Vagina (tissue), 2 donors: ENCODE measurements around the gene ZER1. TPM values are rescaled to one million over a fixed set of nuclear protein-coding genes. Genes with fewer than 3 reads are reported as not detected.

ENCODE experiments used
- DNase-seq, 2 donors: peaks; one replicate each; pipeline ENCODE4 v3.0.0-alpha.2; 2017; ENCODE audit errors: extremely low spot score in 2 of 2
- H3K27ac ChIP-seq: fragments of 200-600 bp; sonication (generic); one replicate; pipeline ENCODE4 v1.5.1; 2019
- H3K27me3 ChIP-seq: fragments of 200-600 bp; sonication (generic); one replicate; pipeline ENCODE4 v1.5.1; 2019
- H3K36me3 ChIP-seq, 2 donors: fragments of 200-600 bp; sonication (generic); one replicate each; pipeline ENCODE4 v1.5.1; 2017 to 2019
- H3K4me1 ChIP-seq: fragments of 200-600 bp; sonication (generic); one replicate; pipeline ENCODE4 v1.5.1; 2019
- H3K4me3 ChIP-seq, 2 donors: fragments of 200-600 bp; sonication (generic); 1 replicate in 1 of 2; 2 replicates in 1 of 2; pipeline ENCODE4 v1.5.1; 2016 to 2019
- H3K9me3 ChIP-seq: fragments of 200-600 bp; sonication (generic); one replicate; pipeline ENCODE4 v1.5.1; 2019
- CTCF ChIP-seq, 3 experiments: fragments of 450-650 bp in 2 of 3; fragments of 200-600 bp in 1 of 3; sonication (generic) in 1 of 3; IDR thresholded peaks; one replicate each; pipeline ENCODE4 v1.5.1; 2017 to 2019; ENCODE audit warnings: antibody characterized with exemption in 3 of 3, mild to moderate bottlenecking in 2 of 3, moderate library complexity in 2 of 3
- POLR2A ChIP-seq, 2 donors: fragments of 450-650 bp; IDR thresholded peaks; one replicate each; pipeline ENCODE4 v1.6.1; 2017; ENCODE audit warnings: antibody characterized with exemption in 2 of 2, mild to moderate bottlenecking in 2 of 2, moderate library complexity in 2 of 2
- POLR2AphosphoS5 ChIP-seq, 2 donors: sonication (generic); formaldehyde crosslinking; IDR thresholded peaks; one replicate each; pipeline ENCODE4 v1.9.0; 2017; ENCODE audit warnings: antibody characterized with exemption in 2 of 2, mild to moderate bottlenecking in 2 of 2, low read depth in 1 of 2; ENCODE audit not compliant: insufficient read depth in 1 of 2
- intact Hi-C: fragments of 100-400 bp; cut with DNase I; formaldehyde crosslinking; loops from one replicate; pipeline ENCODE4 v1.15.1; 2023
- total RNA-seq: library from RNA; depleted of rRNA; stranded (reverse); fragments of >200 nt; gene quantifications from one replicate; pipeline ENCODE4 v1.2.3, GENCODE V29; 2016

ZER1 gene
- total RNA-seq, 1 donor from 2014 or later, result 54.8 TPM

GRCh38 chr9:128792978-128793686, 21.4 kb upstream of the ZER1 start:
- H3K36me3 ChIP-seq, result peaks cover 0 to 57% of the 10 kb centered on the region in 2 donors
- H3K9me3 ChIP-seq, result no peaks in the 10 kb centered on the region
- H3K27ac ChIP-seq, result no peak overlapping the region
- TF ChIP-seq POLR2AphosphoS5 (IDR thresholded peaks at IDR 0.05; ENCODE audit: insufficient read depth in 1 of 2, low read depth in 1 of 2), result no peak
- TF ChIP-seq POLR2A (IDR thresholded peaks at IDR 0.05), result no peak
- no peak for TF ChIP-seq CTCF (IDR thresholded peaks at IDR 0.05)
- no peak overlapping the region for H3K4me3 ChIP-seq
- H3K4me1 ChIP-seq, result peaks cover 7% of the 10 kb centered on the region
- DNase-seq, result no peak
- no peaks in the 10 kb centered on the region for H3K27me3 ChIP-seq
- intact Hi-C loops, result no loop called here

- Histone ChIP-seq H3K27me3 (no peaks in the 10 kb centered on the region), H3K9me3 (no peaks in the 10 kb centered on the region), H3K4me3 (no peak overlapping the region), H3K27ac (no peak overlapping the region), H3K36me3 (peaks cover 0 to 47% of the 10 kb centered on the region in 2 donors), H3K4me1 (peaks cover 14% of the 10 kb centered on the region)
- DNase-seq, result no peak
- intact Hi-C loops, result no loop called here
- TF ChIP-seq CTCF (IDR thresholded peaks at IDR 0.05) (no peak), POLR2A (IDR thresholded peaks at IDR 0.05) (no peak)
Measured at GRCh38 chr9:128792134-128792533, 20.4 kb upstream of the ZER1 start.

GRCh38 chr9:128790536-128790935, 18.8 kb upstream of the ZER1 start:
- intact Hi-C loops, result no loop called here
- H3K27me3 ChIP-seq, result no peaks in the 10 kb centered on the region
- no peak overlapping the region for H3K4me3 ChIP-seq
- no peak for DNase-seq
- H3K27ac ChIP-seq, result no peak overlapping the region
- no peaks in the 10 kb centered on the region for H3K9me3 ChIP-seq
- H3K4me1 ChIP-seq, result peaks cover 14% of the 10 kb centered on the region
- H3K36me3 ChIP-seq, result peaks cover 0 to 39% of the 10 kb centered on the region in 2 donors
- TF ChIP-seq CTCF (IDR thresholded peaks at IDR 0.05) (no peak), POLR2A (IDR thresholded peaks at IDR 0.05) (no peak), POLR2AphosphoS5 (IDR thresholded peaks at IDR 0.05; ENCODE audit: insufficient read depth in 1 of 2, low read depth in 1 of 2) (no peak)

GRCh38 chr9:128788445-128788844, 16.7 kb upstream of the ZER1 start:
- TF ChIP-seq POLR2A (IDR thresholded peaks at IDR 0.05) (no peak), POLR2AphosphoS5 (IDR thresholded peaks at IDR 0.05; ENCODE audit: insufficient read depth in 1 of 2, low read depth in 1 of 2) (no peak), CTCF (IDR thresholded peaks at IDR 0.05) (no peak)
- Histone ChIP-seq H3K4me3 (no peak overlapping the region), H3K9me3 (no peaks in the 10 kb centered on the region), H3K27ac (no peak overlapping the region), H3K27me3 (no peaks in the 10 kb centered on the region), H3K4me1 (peaks cover 14% of the 10 kb centered on the region), H3K36me3 (peaks cover 0 to 31% of the 10 kb centered on the region in 2 donors)
- no peak for DNase-seq
- intact Hi-C loops, result no loop called here

- Histone ChIP-seq H3K27me3 (no peaks in the 10 kb centered on the region), H3K27ac (peak overlapping the region; percentile 92), H3K4me1 (peaks cover 14% of the 10 kb centered on the region), H3K36me3 (peaks cover 0 to 23% of the 10 kb centered on the region in 2 donors), H3K9me3 (no peaks in the 10 kb centered on the region), H3K4me3 (peak overlapping the region; percentile 98 to 99)
- TF ChIP-seq CTCF (IDR thresholded peaks at IDR 0.05) (no peak), POLR2A (IDR thresholded peaks at IDR 0.05) (no peak), POLR2AphosphoS5 (IDR thresholded peaks at IDR 0.05; ENCODE audit: insufficient read depth in 1 of 2, low read depth in 1 of 2) (no peak)
- intact Hi-C loops, result no loop called here
- DNase-seq, result no peak
Measured at GRCh38 chr9:128787659-128788058, 15.9 kb upstream of the ZER1 start.
